HG02981 (cell line): ENCODE measurements around the gene UPB1.

Source experiments
- ATAC-seq: cut with Tn5 transposase; IDR thresholded peaks from one replicate; pipeline ENCODE4 v1.9.1; 2021; ENCODE audit warnings: mild to moderate bottlenecking, moderate library complexity; ENCODE audit not compliant: unreplicated experiment

UPB1 gene

DNA sequence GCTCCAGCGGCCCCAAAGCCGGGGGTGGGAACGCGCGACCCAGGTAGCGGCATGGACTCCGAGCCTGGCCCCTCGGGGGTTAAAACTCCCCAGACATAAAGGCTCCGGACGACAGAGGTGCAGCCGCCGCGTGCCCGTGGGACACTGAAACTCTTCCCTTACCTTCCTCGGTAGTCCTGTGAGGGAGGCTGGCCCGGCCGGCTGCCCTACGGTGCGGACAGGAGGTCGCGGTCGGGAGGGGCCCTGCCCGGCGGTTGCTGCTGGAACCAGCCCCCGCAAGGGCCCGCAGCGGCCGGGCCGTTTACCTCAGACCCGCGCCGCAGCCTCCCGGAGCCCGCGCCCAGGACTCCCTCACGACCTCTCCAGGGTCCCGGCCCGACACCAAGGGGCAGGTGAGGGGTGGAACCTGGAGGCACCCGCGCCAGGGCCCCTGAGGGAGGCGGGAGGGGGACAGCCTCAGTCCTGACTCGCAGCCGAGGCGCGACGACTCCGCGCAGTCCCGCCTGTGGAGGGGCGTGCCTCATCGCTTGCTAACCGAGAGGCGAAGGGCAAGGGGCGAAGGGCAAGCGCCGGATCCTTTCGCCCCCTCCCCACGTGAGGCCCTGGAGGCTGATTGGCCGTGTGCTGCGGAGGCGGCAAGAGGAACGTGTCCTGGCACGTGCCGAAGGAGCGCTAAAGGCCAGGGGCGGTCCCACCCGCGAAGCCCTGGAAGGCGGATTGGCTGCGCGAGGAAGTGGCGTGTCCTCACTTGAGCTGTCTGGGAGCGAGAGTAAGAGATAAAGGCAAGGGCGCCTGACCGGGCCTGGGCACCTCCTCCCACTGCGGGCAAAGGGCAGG is at the start of gene UPB1:
Gene UPB1, plus strand, starts transcription at position 805 of the 837 bp plus-strand sequence. CDS start 72 bp downstream, outside the sequence.
- no peak for ATAC-seq

GRCh38 chr22:24445481-24446259 is 49.5 kb upstream of the UPB1 start:
- ATAC-seq, result no peak

GRCh38 chr22:24446260-24446611 is 48.9 kb upstream of the UPB1 start:
- ATAC-seq, result no peak

GRCh38 chr22:24450610-24451009 is 44.5 kb upstream of the UPB1 start:
- no peak for ATAC-seq

DNA sequence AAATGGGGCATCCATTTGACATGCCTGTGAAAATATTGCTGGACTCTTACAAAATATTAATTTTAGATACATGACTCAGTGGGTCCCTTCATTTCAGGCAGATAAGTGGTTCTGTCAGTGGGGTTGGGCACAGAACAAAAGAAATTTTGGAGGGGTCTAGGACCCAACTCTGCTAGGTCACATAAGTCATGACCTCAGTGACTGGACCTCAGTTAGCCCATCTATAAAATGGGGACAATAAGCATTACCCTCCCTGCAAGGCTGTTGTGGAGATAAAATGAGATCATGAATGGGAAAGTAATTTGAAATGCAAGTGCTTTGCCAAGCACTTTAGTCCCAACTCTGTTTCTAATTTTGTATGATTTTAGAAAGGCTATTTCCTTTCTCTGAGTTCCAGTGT is 44.0 kb upstream of the UPB1 start:
- no peak for ATAC-seq

DNA sequence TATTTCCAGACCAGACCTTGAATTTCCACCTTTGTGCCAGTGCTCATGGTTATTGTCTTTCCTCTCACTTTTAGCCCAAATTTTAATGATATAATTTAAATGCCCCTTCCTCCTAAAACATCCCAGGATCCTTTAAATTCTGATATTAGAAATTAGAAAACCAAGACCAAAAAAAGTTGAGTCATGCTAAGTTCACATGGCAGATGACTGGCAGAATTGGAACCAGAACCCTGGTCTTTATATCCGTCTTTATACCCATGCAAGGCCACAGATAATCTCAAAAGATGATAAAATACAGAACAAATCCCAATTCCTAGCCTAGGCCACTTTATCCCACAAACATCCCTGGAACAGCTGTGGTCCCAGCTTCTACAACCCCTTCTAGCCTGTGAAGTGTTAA is 41.3 kb upstream of the UPB1 start:
- no peak for ATAC-seq

DNA sequence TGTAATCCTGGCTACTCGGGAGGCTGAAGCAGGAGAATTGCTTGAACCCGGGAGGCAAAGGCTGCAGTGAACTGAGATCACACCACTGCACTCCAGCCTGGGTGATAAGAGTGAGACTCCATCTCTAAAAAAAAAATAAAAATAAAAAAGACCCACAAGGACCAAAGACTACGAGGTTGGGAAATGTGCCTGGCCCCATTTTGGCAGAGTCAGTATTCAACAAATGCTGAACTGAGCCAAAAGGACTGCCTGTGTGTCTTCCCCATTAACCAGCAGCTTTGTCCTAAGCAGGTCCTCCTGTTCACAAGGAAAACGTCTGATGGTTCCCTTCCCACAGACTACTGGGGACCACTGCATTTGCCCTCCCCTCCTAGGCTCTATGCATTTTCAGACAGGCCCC is 40.1 kb upstream of the UPB1 start:
- no peak for ATAC-seq

GRCh38 chr22:24455751-24456426 is 39.2 kb upstream of the UPB1 start:
- ATAC-seq, result no peak

DNA sequence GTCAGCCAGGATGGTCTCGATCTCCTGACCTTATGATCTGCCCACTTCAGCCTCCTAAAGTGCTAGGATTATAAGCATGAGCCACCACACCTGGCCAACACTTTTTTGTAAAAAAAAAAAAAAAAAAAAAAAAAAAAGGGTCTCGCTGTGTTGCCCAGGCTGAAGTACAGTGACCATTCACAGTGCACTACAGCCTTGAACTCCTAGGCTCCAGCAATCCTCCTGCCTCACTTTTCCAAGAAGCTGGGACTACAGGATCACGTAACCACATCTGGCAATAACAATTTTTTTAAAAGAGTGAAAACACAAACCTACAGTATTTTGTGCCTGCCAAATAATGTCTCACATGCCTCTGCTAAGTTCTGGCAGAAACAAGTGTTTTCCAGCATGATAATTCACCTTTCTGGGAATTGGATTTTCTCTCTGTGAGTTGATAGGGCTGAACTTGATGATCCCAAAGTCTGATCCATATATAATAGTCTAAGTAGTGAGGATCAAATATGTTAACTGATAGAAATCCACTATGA is 37.2 kb upstream of the UPB1 start:
- ATAC-seq, result no peak

GRCh38 chr22:24459911-24460310 is 35.2 kb upstream of the UPB1 start:
- ATAC-seq, result no peak

DNA sequence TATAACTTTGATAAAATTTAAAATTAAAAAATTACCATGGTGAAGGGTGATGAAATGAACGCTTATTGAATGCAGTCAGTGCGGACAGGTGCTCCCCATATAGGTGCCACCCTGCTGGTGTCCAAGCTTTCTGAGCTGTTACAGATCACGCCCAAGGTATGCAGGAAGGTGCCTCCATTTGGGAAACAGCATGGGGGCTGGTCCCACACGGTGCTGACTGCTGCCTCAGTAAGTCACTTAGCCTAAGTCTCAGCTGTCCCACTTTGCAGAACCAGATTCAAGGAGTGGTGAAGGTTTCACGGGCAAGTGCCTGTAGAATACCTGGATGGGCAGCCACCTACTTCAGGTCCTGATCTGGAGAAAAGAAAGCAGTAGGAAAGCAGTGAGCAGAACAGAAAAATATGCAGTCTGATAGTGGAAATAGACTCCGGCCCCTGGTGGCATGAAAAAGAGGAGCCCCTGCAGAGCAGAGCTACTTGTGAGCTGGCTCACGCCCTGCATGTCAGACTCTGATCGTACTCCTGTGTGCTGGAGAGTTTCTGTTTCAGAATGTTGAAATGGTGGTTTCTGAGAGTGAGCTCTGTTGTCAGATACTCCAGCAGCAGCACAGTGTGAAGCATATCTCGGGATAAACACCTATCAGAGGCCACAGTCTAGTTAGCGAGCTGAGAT is 34.6 kb upstream of the UPB1 start:
- ATAC-seq, result no peak

GRCh38 chr22:24463071-24463760 is 31.9 kb upstream of the UPB1 start:
- ATAC-seq, result no peak

DNA sequence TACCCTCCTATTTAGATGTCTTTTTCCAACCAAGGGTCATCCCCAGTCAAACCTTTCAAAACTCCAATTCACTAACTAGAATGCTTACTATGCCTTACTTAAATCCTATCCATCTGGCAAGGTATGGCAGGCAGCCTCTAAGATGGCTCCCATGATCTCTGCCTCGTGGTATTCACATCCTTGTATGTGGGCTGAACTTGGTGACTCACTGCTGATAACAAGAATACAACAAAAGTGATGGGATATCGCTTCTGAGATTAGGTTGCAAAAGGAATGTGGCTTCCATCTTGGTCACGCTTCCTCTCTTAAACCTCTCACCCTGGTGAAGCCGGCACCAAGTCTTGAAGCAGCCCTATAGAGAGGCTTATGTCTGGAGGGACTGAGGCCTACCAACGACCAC is 29.6 kb upstream of the UPB1 start:
- ATAC-seq, result no peak

GRCh38 chr22:24465975-24466374 is 29.2 kb upstream of the UPB1 start:
- no peak for ATAC-seq

- ATAC-seq, result no peak
These were observed 28.3 kb upstream of the UPB1 start for GRCh38 chr22:24466716-24467328.

DNA sequence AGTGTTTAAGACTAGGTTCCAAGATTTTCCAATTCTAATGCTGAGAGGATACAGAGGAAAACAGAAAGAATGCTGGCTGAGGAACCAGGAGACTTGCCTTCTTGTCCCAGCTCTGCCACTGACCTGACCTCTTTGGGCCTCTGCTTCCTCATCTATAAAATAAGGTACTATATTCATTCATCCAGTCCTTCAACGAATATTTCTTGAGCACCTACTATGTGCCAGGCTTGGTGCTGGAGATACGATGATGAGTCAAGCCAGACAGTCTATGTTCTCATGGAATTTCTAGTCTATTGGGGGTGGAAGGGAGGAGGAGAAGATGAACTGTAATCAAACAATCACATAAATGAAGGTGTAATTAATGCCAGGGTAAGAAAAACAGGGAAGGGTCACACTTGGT is 27.8 kb upstream of the UPB1 start:
- no peak for ATAC-seq

GRCh38 chr22:24471570-24471969 is 23.6 kb upstream of the UPB1 start:
- ATAC-seq, result no peak

GRCh38 chr22:24473284-24473683 is 21.8 kb upstream of the UPB1 start:
- ATAC-seq, result no peak

GRCh38 chr22:24474221-24474620 is 20.9 kb upstream of the UPB1 start:
- ATAC-seq, result no peak
